CD4-positive, alpha-beta T cell (primary cell): Measurements from ENCODE around the gene ASS1. TPM values are rescaled to one million over a fixed set of nuclear protein-coding genes. Genes with fewer than 3 reads are reported as not detected.

ENCODE experiments used
- ATAC-seq: fragments of 200-7000 bp; cut with Tn5 transposase; one replicate; pipeline ENCODE4 v1.10.0; 2022; ENCODE audit warnings: mild to moderate bottlenecking; ENCODE audit not compliant: poor library complexity
- CTCF ChIA-PET: fragments of 350-600 bp; sonication (Branson Sonifier 250); formaldehyde crosslinking; loops from one replicate; lab custom pipeline; 2021; ENCODE audit warnings: antibody characterized with exemption, inconsistent platforms; lab: Charles Lee
- POLR2A ChIA-PET: fragments of 350-600 bp; sonication (Branson Sonifier 250); formaldehyde crosslinking; loops from one replicate; lab custom pipeline; 2021; ENCODE audit warnings: antibody characterized with exemption, inconsistent platforms; lab: Charles Lee
- DNase-seq, 14 experiments: peaks; one replicate each; pipeline ENCODE4 v3.0.0-alpha.2; 2013 to 2020; ENCODE audit warnings: mixed read lengths in 2 of 14
- H3K27ac ChIP-seq, 2 donors: one replicate each; pipeline versions ENCODE4 v1.5.1 to v1.7.0; 2013; ENCODE audit warnings: low read length in 2 of 2, low read depth in 1 of 2, mild to moderate bottlenecking in 1 of 2
- H3K27me3 ChIP-seq, 2 experiments: 1 replicate in 1 of 2; 2 replicates in 1 of 2; pipeline versions ENCODE4 v1.6.1 to v1.7.0; 2013; ENCODE audit warnings: low read length in 2 of 2, control low read depth in 1 of 2, mild to moderate bottlenecking in 1 of 2, moderate library complexity in 1 of 2; ENCODE audit not compliant: insufficient read depth in 2 of 2, control insufficient read depth in 1 of 2
- H3K36me3 ChIP-seq: one replicate; pipeline ENCODE4 v1.6.1; 2013; ENCODE audit warnings: low read length, control low read depth; ENCODE audit not compliant: insufficient read depth
- H3K4me1 ChIP-seq: one replicate; pipeline ENCODE4 v1.6.1; 2013; ENCODE audit warnings: low read length, control low read depth; ENCODE audit not compliant: insufficient read depth
- H3K4me3 ChIP-seq: one replicate; pipeline ENCODE4 v1.5.1; 2013; ENCODE audit warnings: mild to moderate bottlenecking, low read length, moderate library complexity
- H3K9me3 ChIP-seq, 2 experiments: 1 replicate in 1 of 2; 2 replicates in 1 of 2; pipeline versions ENCODE4 v1.6.1 to v1.7.0; 2013; ENCODE audit warnings: low read length in 2 of 2, mild to moderate bottlenecking in 2 of 2, control low read depth in 1 of 2, moderate library complexity in 1 of 2; ENCODE audit not compliant: control insufficient read depth in 1 of 2, insufficient read depth in 1 of 2
- H3K27ac Mint-ChIP-seq: one replicate; pipeline ENCODE4 v1.8.0; 2020; ENCODE audit warnings: mixed read lengths
- H3K27me3 Mint-ChIP-seq: one replicate; pipeline ENCODE4 v1.8.0; 2021; ENCODE audit warnings: mixed read lengths
- H3K36me3 Mint-ChIP-seq: one replicate; pipeline ENCODE4 v1.8.0; 2021; ENCODE audit warnings: low read depth, mixed read lengths
- H3K4me1 Mint-ChIP-seq: one replicate; pipeline ENCODE4 v1.8.0; 2021; ENCODE audit warnings: low read depth, mixed read lengths
- H3K4me3 Mint-ChIP-seq: one replicate; pipeline ENCODE4 v1.8.0; 2020; ENCODE audit warnings: mild to moderate bottlenecking, mixed read lengths
- H3K9me3 Mint-ChIP-seq: one replicate; pipeline ENCODE4 v1.8.0; 2020; ENCODE audit warnings: mixed read lengths
- intact Hi-C, 2 experiments: fragments of 100-400 bp; cut with DNase I in 1 of 2; cut with micrococcal nuclease in 1 of 2; formaldehyde crosslinking; loops; one replicate each; pipeline versions ENCODE4 v1.15.1 to v1.9.0; 2023 to 2025; cut with DNase I, micrococcal nuclease
- total RNA-seq, 174 experiments: library from RNA in 2 of 174; stranded (reverse) in 2 of 174; gene quantifications; one replicate each; pipeline ENCODE4 v1.2.3 and lab custom pipeline; 2021 to 2026
- TF ChIP-seq, protein P1 (sequence below): fragments of 200-600 bp; IDR thresholded peaks from one replicate; pipeline ENCODE4 v1.8.0; 2022; ENCODE audit warnings: antibody characterized with exemption, mild to moderate bottlenecking

ASS1 gene
- total RNA-seq, 2 experiments from 2014 or later, result not detected

DNA sequence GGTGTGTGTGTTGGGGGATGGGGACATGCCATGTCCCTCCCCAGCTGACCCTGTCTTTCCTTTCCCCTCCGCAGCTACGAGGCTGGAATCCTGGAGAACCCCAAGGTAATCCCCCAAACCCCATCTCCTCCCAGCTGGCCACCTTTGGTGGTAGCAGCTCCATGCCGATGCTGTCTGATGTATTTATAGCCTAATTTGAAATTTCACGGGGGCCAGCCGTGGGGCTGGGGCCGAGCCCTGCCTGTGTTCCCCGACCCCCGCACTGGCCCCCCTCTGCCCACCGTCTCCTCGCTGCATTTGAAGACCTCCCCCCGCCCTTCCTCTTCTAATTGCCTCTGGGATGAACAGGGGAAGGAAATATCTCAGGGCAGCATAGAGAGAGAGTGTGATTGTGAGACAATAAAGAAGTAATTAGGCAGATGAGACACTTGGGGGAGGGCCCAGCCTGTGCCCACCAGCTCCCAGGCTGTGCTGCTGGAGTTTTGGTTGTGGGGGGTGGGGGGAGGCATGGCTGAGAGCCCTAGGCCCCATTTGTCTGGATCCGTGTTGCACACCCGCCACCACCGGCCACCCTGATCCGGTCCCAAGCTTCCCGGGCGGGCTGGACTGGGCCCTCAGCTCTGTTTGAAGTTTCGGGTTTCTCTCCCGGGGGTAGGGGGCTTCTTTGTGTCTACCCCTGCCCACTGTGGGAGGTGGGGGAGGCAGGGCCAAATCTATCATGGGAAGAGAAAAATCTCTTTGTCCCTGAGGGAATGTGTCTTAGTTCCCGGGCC lies 26.8 kb downstream of the ASS1 start:
- intact Hi-C loops, result no loop called here
- no peaks in the 10 kb centered on the region for H3K9me3 Mint-ChIP-seq
- H3K27me3 Mint-ChIP-seq, result peaks cover 41% of the 10 kb centered on the region
- ATAC-seq, result no peak
- no peak overlapping the region for H3K27ac Mint-ChIP-seq
- Histone ChIP-seq H3K27ac (no peak overlapping the region), H3K4me1 (no peaks in the 10 kb centered on the region), H3K4me3 (no peak overlapping the region), H3K36me3 (no peaks in the 10 kb centered on the region), H3K27me3 (peaks cover 41 to 43% of the 10 kb centered on the region in 2 experiments), H3K9me3 (peaks cover 0 to 24% of the 10 kb centered on the region in 2 experiments)
- no peaks in the 10 kb centered on the region for H3K36me3 Mint-ChIP-seq
- TF ChIP-seq, protein P1, sequence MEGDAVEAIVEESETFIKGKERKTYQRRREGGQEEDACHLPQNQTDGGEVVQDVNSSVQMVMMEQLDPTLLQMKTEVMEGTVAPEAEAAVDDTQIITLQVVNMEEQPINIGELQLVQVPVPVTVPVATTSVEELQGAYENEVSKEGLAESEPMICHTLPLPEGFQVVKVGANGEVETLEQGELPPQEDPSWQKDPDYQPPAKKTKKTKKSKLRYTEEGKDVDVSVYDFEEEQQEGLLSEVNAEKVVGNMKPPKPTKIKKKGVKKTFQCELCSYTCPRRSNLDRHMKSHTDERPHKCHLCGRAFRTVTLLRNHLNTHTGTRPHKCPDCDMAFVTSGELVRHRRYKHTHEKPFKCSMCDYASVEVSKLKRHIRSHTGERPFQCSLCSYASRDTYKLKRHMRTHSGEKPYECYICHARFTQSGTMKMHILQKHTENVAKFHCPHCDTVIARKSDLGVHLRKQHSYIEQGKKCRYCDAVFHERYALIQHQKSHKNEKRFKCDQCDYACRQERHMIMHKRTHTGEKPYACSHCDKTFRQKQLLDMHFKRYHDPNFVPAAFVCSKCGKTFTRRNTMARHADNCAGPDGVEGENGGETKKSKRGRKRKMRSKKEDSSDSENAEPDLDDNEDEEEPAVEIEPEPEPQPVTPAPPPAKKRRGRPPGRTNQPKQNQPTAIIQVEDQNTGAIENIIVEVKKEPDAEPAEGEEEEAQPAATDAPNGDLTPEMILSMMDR, result no peak
- H3K4me1 Mint-ChIP-seq, result no peaks in the 10 kb centered on the region
- H3K4me3 Mint-ChIP-seq, result no peak overlapping the region
- no peak for DNase-seq
- ChIA-PET CTCF (no interaction called here), POLR2A (no interaction called here)

DNA sequence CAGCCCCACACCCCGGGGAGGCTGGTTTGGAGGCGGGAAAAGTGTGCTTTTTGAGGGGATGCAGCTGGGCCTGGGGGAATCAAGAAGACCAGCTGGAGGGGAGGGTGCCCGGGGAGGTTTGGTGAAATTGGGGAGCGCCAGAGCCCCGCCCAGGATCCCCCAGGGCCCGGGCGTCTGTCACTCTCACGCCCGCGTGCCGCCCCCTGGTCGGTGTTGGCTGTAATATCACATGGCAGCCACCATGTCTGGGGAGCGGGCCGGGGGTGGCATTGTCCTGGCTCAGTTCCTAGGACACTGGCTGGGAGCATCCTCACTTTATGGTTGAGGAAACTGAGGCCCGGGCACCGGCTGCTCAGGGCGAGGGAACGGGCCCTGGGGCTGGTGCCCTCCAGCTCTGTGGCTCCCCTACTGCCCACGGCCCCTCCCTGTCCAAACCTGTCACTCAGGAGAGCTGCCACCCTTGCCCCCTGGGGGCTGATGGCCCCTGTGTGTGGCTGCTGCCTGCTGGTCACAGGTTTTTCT lies 27.5 kb downstream of the ASS1 start:
- intact Hi-C loops, result no loop called here
- ATAC-seq (no peak), DNase-seq (no peak)
- Mint-ChIP-seq H3K4me3 (no peak overlapping the region), H3K4me1 (no peaks in the 10 kb centered on the region), H3K27me3 (peaks cover 37% of the 10 kb centered on the region), H3K9me3 (no peaks in the 10 kb centered on the region), H3K27ac (no peak overlapping the region), H3K36me3 (no peaks in the 10 kb centered on the region)
- ChIA-PET POLR2A (no interaction called here), CTCF (no interaction called here)
- no peaks in the 10 kb centered on the region for H3K4me1 ChIP-seq
- H3K27ac ChIP-seq, result no peak overlapping the region
- H3K4me3 ChIP-seq, result no peak overlapping the region
- H3K36me3 ChIP-seq, result no peaks in the 10 kb centered on the region
- H3K9me3 ChIP-seq, result peaks cover 0 to 21% of the 10 kb centered on the region in 2 experiments
- TF ChIP-seq, protein P1, result no peak
- peaks cover 37 to 41% of the 10 kb centered on the region in 2 experiments for H3K27me3 ChIP-seq

DNA sequence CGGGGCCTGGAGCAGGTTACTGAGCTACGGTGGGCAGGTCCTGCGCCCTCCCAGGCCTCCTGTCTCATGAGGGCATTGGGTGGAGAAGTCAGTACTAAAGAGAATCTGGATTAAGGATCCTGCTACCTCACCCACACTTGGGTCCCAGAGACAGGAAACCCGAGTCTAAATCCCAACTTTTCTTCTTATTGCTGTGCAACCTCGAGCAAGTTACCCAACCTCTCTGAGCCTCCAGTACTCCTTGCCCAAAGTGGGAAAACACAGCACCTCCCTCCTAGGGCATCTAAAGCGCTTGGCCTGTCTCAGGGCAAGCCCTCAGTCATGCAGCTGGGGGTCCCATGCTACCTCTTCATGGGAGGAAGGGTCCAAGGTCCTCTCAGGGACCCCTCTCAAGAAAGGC lies 28.2 kb downstream of the ASS1 start:
- intact Hi-C loops, result no loop called here
- no peaks in the 10 kb centered on the region for H3K36me3 Mint-ChIP-seq
- Histone ChIP-seq H3K27me3 (peaks cover 30 to 39% of the 10 kb centered on the region in 2 experiments), H3K9me3 (peaks cover 0 to 21% of the 10 kb centered on the region in 2 experiments), H3K4me3 (no peak overlapping the region), H3K27ac (no peak overlapping the region), H3K4me1 (no peaks in the 10 kb centered on the region), H3K36me3 (no peaks in the 10 kb centered on the region)
- H3K4me3 Mint-ChIP-seq, result no peak overlapping the region
- CTCF ChIA-PET, result no interaction called here
- TF ChIP-seq, protein P1, result no peak
- DNase-seq, result no peak
- no peaks in the 10 kb centered on the region for H3K9me3 Mint-ChIP-seq
- no peaks in the 10 kb centered on the region for H3K4me1 Mint-ChIP-seq
- H3K27ac Mint-ChIP-seq, result no peak overlapping the region
- ATAC-seq, result no peak
- POLR2A ChIA-PET, result no interaction called here
- H3K27me3 Mint-ChIP-seq, result peaks cover 30% of the 10 kb centered on the region
